ENCODE results near the gene SENP1.
A peak's percentile ranks its signal among the peaks of the same experiment; 100 is the strongest.

Gene SENP1

GRCh38 chr12:48063530-48063929, 42.3 kb downstream of the SENP1 start:
- DNase-seq, result no peak

- no peak for DNase-seq
Observed at GRCh38 chr12:48061938-48062719, 43.8 kb downstream of the SENP1 start.

GRCh38 chr12:48060474-48060873, 45.4 kb downstream of the SENP1 start:
- no peak for DNase-seq

GRCh38 chr12:48058771-48059170, 47.1 kb downstream of the SENP1 start:
- DNase-seq, result no peak

GRCh38 chr12:48054955-48055821, 50.7 kb downstream of the SENP1 start:
- peak; percentile 10 for DNase-seq

- no peak for DNase-seq
Observed at GRCh38 chr12:48053883-48054282, 52.0 kb downstream of the SENP1 start.

GRCh38 chr12:48053122-48053521, 52.8 kb downstream of the SENP1 start:
- DNase-seq, result no peak

GRCh38 chr12:48051681-48052080, 54.2 kb downstream of the SENP1 start:
- DNase-seq, result no peak

GRCh38 chr12:48050174-48050573, 55.7 kb downstream of the SENP1 start:
- DNase-seq, result no peak

- no peak for DNase-seq
Observed at GRCh38 chr12:48045965-48046518, 59.8 kb downstream of the SENP1 start.

GRCh38 chr12:48045061-48045846, 60.6 kb downstream of the SENP1 start:
- DNase-seq, result no peak

- no peak for DNase-seq
Observed at GRCh38 chr12:48044396-48044795, 61.5 kb downstream of the SENP1 start.

- no peak for DNase-seq
Observed at GRCh38 chr12:48043771-48044170, 62.1 kb downstream of the SENP1 start.

GRCh38 chr12:48041591-48042423, 64.1 kb downstream of the SENP1 start:
- no peak for DNase-seq

GRCh38 chr12:48040354-48040753, 65.5 kb downstream of the SENP1 start:
- no peak for DNase-seq

GRCh38 chr12:48039151-48039550, 66.7 kb downstream of the SENP1 start:
- no peak for DNase-seq

GRCh38 chr12:48038085-48038484, 67.8 kb downstream of the SENP1 start:
- DNase-seq, result no peak

- DNase-seq, result no peak
Observed at GRCh38 chr12:48037267-48037915, 68.5 kb downstream of the SENP1 start.

GRCh38 chr12:48036818-48037217, 69.1 kb downstream of the SENP1 start:
- DNase-seq, result no peak

GRCh38 chr12:48034835-48035805, 70.8 kb downstream of the SENP1 start:
- DNase-seq, result no peak

All from activated CD4-positive, alpha-beta T cell treated with anti-CD3 and anti-CD28 coated beads, Interleukin-2, amount 50 U/mL, for 16 hours (primary cell).